ENCODE data around the gene RPP14.

Gene RPP14

DNA sequence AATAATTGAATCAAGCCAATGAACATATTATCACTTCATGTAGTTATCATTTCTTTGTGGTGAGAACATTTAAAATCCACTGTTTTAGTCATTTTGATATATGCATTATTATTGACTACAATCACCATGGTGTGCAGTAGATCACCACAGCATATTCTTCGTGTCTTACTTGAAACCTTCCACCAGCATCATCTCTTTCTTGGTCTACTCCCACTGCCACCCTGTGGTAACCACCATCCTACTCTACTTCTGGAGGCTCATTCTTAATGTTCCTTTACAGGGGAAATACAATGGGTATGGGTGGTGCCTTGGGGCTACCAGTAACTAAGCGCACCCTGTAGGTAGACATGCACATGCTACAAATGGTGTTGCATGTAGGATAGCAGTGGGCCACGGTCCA, 52.0 kb downstream of the RPP14 start:
- DNase-seq: no peak

DNA sequence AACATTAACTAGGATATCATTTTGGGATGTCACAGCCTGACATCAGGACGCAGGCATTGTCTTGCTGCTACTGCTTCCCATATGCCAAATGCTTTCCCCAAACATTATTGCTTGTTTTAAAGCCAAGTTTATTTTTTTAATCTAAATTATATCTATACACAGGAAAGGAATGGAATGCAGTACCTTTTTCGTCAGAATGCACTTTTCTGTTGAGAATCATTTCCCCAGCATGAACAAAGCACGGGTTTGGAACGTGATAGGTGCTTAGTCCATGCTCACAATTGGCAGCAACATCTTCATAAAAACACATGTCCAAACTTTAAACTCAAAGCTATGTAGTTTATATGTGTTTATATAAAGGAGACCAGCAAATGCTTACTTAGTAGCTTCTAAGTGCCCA, 52.8 kb downstream of the RPP14 start:
- DNase-seq: no peak

DNA sequence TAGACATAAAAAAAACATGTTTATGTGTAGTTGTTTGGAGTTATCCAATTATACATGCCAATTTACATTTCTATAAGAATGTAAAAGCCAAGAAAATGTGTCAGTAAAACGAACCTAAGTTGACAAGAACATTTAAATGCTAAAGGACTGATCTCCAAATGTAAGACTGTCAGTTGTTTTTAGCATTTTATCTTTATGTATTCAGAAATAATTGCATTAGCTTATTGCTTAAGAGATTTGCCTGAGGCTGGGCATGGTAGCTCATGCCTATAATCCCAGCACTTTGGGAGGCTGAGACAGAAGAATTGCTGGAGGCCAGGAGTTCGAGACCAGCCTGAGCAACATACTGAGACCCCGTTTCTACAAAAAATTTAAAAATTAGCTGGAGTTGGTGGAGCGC, 53.6 kb downstream of the RPP14 start:
- no peak for DNase-seq

DNA sequence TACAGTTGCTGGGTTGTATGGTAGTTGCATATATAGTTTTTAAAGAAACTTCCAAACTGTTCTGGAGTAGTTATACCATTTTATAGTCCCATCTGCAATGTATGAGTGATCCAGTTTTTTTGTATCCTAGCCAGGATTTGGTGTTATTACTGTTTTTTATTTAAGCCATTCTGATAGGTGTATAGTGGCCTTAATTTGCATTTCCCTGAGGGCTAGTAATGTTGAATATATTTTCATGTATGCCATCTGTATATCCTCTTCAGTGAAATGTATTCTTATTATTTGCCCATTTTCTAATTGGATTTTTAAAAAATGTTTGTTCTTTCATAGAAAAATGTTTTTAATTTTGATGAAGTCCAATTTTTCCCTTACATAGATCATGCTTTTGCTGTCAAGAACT, 55.8 kb downstream of the RPP14 start:
- no peak for DNase-seq

DNA sequence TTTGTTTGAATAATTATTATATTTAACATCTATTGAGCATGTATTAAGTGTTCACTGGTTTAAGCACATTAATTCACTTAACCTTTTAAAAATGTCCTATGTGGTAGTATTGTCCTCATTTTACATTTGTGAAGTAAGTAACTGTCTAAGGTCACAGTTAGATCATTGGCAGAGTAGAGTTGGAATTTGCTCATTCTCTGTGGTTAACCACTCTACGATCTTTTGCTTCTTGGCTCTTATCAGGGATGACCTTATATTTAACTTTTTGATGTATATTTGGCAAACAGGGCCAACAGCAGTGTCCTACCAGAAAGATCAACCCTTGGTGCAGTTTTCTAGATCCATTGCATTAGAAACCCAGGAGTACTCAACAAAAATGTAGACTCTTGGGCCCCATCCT, 60.7 kb downstream of the RPP14 start:
- no peak for DNase-seq

DNA sequence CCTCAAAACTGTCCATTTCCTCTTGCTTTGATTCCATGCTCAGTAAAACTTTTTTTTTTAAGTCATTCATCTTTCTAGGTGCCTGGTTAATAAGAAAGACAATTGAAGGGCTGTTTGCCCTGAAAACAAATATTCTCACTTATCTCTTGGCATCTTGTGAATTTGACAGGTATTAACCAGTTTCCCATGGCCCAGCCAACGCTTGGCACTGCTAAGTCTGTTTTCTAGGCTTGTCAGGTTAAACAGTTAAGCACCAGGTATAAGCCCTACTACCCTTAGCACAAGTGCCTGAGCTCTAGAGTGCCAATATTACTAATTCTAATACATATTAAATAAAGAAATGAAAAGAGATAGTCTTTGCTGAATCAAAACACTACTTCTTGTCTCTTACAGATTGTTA, 63.0 kb downstream of the RPP14 start:
- no peak for DNase-seq

All from fibroblast of skin of back (primary cell).